Esophagus squamous epithelium (tissue), 5 donors: Measurements from ENCODE around the gene FFAR3. TPM values are rescaled to one million over a fixed set of nuclear protein-coding genes. Genes with fewer than 3 reads are reported as not detected.

ENCODE experiments used
- DNase-seq: peaks from one replicate; lab custom pipeline; 2025; lab: John Stamatoyannopoulos, UW
- H3K27ac ChIP-seq, 4 donors: fragments of 200-600 bp; sonication (generic); one replicate each; pipeline ENCODE4 v1.5.1; 2016 to 2019; ENCODE audit warnings: mild to moderate bottlenecking in 1 of 4
- H3K27me3 ChIP-seq, 4 donors: fragments of 200-600 bp; sonication (generic); 1 replicate in 3 of 4; 2 replicates in 1 of 4; pipeline versions ENCODE4 v1.5.1 to v1.6.0; 2017 to 2021; ENCODE audit warnings: antibody characterized with exemption in 1 of 4
- H3K36me3 ChIP-seq, 3 donors: fragments of 200-600 bp; sonication (generic); one replicate each; pipeline ENCODE4 v1.5.1; 2016 to 2019
- H3K4me1 ChIP-seq, 3 donors: fragments of 200-600 bp; sonication (generic); one replicate each; pipeline ENCODE4 v1.5.1; 2017 to 2019
- H3K4me3 ChIP-seq, 4 donors: fragments of 200-600 bp; sonication (generic); 1 replicate in 3 of 4; 2 replicates in 1 of 4; pipeline ENCODE4 v1.5.1; 2016 to 2019; ENCODE audit warnings: mild to moderate bottlenecking in 2 of 4, moderate library complexity in 1 of 4
- H3K9me3 ChIP-seq, 3 donors: fragments of 200-600 bp; sonication (generic); one replicate each; pipeline ENCODE4 v1.5.1; 2016 to 2019
- POLR2A ChIP-seq, 4 donors: fragments of 450-650 bp; IDR thresholded peaks; one replicate each; pipeline ENCODE4 v1.6.1; 2017; ENCODE audit warnings: antibody characterized with exemption in 4 of 4, mild to moderate bottlenecking in 4 of 4, moderate library complexity in 3 of 4
- WGBS, 2 donors: methylation state at CpG; one replicate each; pipeline ENCODE4 v1.1.5; 2018; 5-methylcytosine and 5-hydroxymethylcytosine counted together
- intact Hi-C: fragments of 100-400 bp; cut with DNase I; formaldehyde crosslinking; loops from one replicate; pipeline ENCODE4 v1.15.0; 2022
- total RNA-seq, 4 donors: library from RNA; depleted of rRNA; stranded (reverse); fragments of >200 nt; gene quantifications; one replicate each; pipeline ENCODE4 v1.1.0, GENCODE V29; 2016
- TF ChIP-seq, protein P1 (sequence below), 6 experiments: fragments of 450-650 bp in 4 of 6; fragments of 200-600 bp in 2 of 6; sonication (generic) in 2 of 6; IDR thresholded peaks; one replicate each; pipeline ENCODE4 v1.5.1; 2016 to 2019; ENCODE audit warnings: antibody characterized with exemption in 6 of 6, mild to moderate bottlenecking in 4 of 6, moderate library complexity in 4 of 6
- donor health status: DM: yes; HTN: yes; CAD: no.

FFAR3 gene
- total RNA-seq, 4 donors from 2014 or later, result not detected

- Histone ChIP-seq H3K27me3 (peaks cover 0 to 57% (median 2%) of the 10 kb centered on the region in 4 donors), H3K9me3 (peaks cover 1 to 6% (median 2%) of the 10 kb centered on the region in 3 donors), H3K4me3 (no peak overlapping the region), H3K36me3 (no peaks in the 10 kb centered on the region), H3K27ac (no peak overlapping the region), H3K4me1 (no peaks in the 10 kb centered on the region)
- WGBS, 2 donors, result 60% methylated on average over 9 of the region's 9 CpGs
- no peak for DNase-seq
- TF ChIP-seq, protein P1, sequence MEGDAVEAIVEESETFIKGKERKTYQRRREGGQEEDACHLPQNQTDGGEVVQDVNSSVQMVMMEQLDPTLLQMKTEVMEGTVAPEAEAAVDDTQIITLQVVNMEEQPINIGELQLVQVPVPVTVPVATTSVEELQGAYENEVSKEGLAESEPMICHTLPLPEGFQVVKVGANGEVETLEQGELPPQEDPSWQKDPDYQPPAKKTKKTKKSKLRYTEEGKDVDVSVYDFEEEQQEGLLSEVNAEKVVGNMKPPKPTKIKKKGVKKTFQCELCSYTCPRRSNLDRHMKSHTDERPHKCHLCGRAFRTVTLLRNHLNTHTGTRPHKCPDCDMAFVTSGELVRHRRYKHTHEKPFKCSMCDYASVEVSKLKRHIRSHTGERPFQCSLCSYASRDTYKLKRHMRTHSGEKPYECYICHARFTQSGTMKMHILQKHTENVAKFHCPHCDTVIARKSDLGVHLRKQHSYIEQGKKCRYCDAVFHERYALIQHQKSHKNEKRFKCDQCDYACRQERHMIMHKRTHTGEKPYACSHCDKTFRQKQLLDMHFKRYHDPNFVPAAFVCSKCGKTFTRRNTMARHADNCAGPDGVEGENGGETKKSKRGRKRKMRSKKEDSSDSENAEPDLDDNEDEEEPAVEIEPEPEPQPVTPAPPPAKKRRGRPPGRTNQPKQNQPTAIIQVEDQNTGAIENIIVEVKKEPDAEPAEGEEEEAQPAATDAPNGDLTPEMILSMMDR (IDR thresholded peaks at IDR 0.05), result no peak
- no peak for TF ChIP-seq POLR2A (IDR thresholded peaks at IDR 0.05)
- intact Hi-C loops, result no loop called here
Observed at GRCh38 chr19:35380450-35381124, 22.3 kb downstream of the FFAR3 start.

GRCh38 chr19:35381318-35381717 is 23.1 kb downstream of the FFAR3 start:
- peaks cover 0 to 50% (median 2%) of the 10 kb centered on the region in 4 donors for H3K27me3 ChIP-seq
- H3K9me3 ChIP-seq, result peaks cover 3 to 11% (median 10%) of the 10 kb centered on the region in 3 donors
- WGBS, 2 donors, result 55 to 56% methylated on average over 3 of the region's 3 CpGs
- TF ChIP-seq, protein P1 (IDR thresholded peaks at IDR 0.05), result no peak
- TF ChIP-seq POLR2A (IDR thresholded peaks at IDR 0.05), result no peak
- no peaks in the 10 kb centered on the region for H3K4me1 ChIP-seq
- H3K36me3 ChIP-seq, result no peaks in the 10 kb centered on the region
- H3K4me3 ChIP-seq, result no peak overlapping the region
- intact Hi-C loops, result no loop called here
- no peak for DNase-seq
- no peak overlapping the region for H3K27ac ChIP-seq

- 87% methylated on average over 6 of the region's 6 CpGs for WGBS, 2 donors
- H3K4me1 ChIP-seq, result no peaks in the 10 kb centered on the region
- H3K9me3 ChIP-seq, result peaks cover 3 to 12% (median 10%) of the 10 kb centered on the region in 3 donors
- peaks cover 0 to 50% (median 2%) of the 10 kb centered on the region in 4 donors for H3K27me3 ChIP-seq
- intact Hi-C loops, result no loop called here
- no peaks in the 10 kb centered on the region for H3K36me3 ChIP-seq
- no peak overlapping the region for H3K4me3 ChIP-seq
- no peak for TF ChIP-seq POLR2A (IDR thresholded peaks at IDR 0.05)
- TF ChIP-seq, protein P1 (IDR thresholded peaks at IDR 0.05), result no peak
- H3K27ac ChIP-seq, result no peak overlapping the region
- no peak for DNase-seq
Observed at GRCh38 chr19:35381926-35382325, 23.7 kb downstream of the FFAR3 start.

DNA sequence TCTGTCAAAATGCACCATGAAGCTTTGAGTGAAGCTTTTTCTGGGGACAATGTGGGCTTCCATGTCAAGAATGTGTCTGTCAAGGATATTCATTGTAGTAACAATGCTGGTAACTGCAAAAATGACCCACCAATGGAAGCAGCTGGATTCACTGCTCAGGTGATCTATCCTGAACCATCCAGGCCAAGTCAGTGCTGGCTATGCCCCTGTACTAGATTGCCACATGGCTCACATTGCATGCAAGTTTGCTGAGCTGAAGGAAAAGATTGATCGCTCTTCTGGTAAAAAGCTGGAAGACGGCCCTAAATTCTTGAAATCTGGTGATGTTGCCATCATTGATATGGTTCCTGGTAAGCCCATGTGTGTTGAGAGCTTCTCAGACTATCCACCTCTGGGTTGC is 25.3 kb downstream of the FFAR3 start:
- Histone ChIP-seq H3K9me3 (peaks cover 3 to 20% (median 10%) of the 10 kb centered on the region in 3 donors), H3K27ac (no peak overlapping the region), H3K4me1 (no peaks in the 10 kb centered on the region), H3K4me3 (no peak overlapping the region), H3K36me3 (no peaks in the 10 kb centered on the region), H3K27me3 (peaks cover 0 to 50% (median 2%) of the 10 kb centered on the region in 4 donors)
- DNase-seq, result no peak
- TF ChIP-seq, protein P1 (IDR thresholded peaks at IDR 0.05), result no peak
- 79 to 90% methylated on average over 2 of the region's 2 CpGs for WGBS, 2 donors
- intact Hi-C loops, result no loop called here

DNA sequence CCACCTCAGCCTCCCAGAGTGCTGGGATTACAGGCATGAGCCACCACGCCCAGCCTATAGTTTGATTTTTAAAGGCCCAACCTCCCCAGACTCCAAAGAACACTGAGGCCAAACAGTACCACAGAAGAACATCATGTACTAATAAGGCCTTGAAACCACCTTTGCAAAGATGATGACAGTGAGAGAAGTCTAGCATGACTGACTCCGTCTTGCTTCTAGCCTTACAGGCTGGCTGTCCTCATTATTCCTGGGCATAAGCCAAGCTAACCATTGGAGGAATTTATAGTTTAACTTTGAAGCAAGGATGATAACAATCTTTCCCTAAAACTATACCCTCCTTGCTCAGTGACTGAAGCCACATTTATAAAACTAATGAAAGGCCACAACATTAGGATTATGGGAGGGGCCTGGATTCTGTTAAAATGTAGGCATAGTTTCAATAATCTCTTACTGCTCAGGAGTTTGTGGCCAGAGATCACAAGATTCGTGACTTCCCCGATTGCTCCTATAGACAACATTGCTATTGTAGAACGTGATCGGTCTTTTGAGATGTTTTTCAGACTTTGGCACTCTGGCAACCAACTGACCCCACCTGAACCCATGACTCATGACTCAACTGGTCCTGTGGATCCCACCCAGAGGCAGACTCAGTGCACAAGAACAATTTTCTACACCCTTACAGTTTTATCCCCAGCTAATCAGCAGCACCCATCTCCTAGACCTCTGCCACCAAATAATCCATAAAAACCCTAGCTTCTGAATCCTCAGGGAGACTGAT is 30.2 kb downstream of the FFAR3 start:
- DNase-seq, result no peak
- no peak for TF ChIP-seq POLR2A (IDR thresholded peaks at IDR 0.05)
- TF ChIP-seq, protein P1 (IDR thresholded peaks at IDR 0.05), result no peak
- peaks cover 3 to 20% (median 10%) of the 10 kb centered on the region in 3 donors for H3K9me3 ChIP-seq
- H3K4me3 ChIP-seq, result no peak overlapping the region
- no peaks in the 10 kb centered on the region for H3K4me1 ChIP-seq
- no peaks in the 10 kb centered on the region for H3K36me3 ChIP-seq
- intact Hi-C loops, result no loop called here
- 72 to 97% methylated on average over 6 of the region's 6 CpGs for WGBS, 2 donors
- no peak overlapping the region for H3K27ac ChIP-seq
- peaks cover 0 to 21% (median 0%) of the 10 kb centered on the region in 4 donors for H3K27me3 ChIP-seq
